Gastrocnemius medialis (tissue), 4 donors: ENCODE data around the gene ACTR3. TPM values are rescaled to one million over a fixed set of nuclear protein-coding genes. Genes with fewer than 3 reads are reported as not detected.
"Not testable (repeated sequence)": the region's sequence is repeated elsewhere in the genome, so short reads cannot be mapped to it uniquely, and the experiment has no call there.

Experiments used
- ATAC-seq, 2 donors: fragments of 150-250 bp; one replicate each; pipeline ENCODE4 v1.9.1; 2016
- DNase-seq, 2 donors: peaks; one replicate each; pipeline ENCODE4 v3.0.0-alpha.2; 2019
- H3K27ac ChIP-seq, 4 donors: fragments of 200-600 bp; sonication (generic); 1 replicate in 1 of 4; 2 replicates in 3 of 4; pipeline ENCODE4 v1.5.1; 2016 to 2018; ENCODE audit warnings: mild to moderate bottlenecking in 2 of 4, moderate library complexity in 1 of 4
- H3K27me3 ChIP-seq, 3 donors: fragments of 200-600 bp; sonication (generic) in 2 of 3; 1 replicate in 1 of 3; 2 replicates in 2 of 3; pipeline versions ENCODE4 v1.5.1 to v1.6.0; 2016 to 2019; ENCODE audit warnings: mild to moderate bottlenecking in 1 of 3, moderate library complexity in 1 of 3
- H3K36me3 ChIP-seq, 2 donors: fragments of 200-600 bp; sonication (generic) in 1 of 2; one replicate each; pipeline ENCODE4 v1.5.1; 2017 to 2018
- H3K4me1 ChIP-seq, 2 donors: fragments of 200-600 bp; sonication (generic) in 1 of 2; one replicate each; pipeline ENCODE4 v1.5.1; 2016 to 2017; ENCODE audit warnings: mild to moderate bottlenecking in 2 of 2
- H3K4me3 ChIP-seq, 4 donors: fragments of 200-600 bp; sonication (generic) in 3 of 4; 1 replicate in 1 of 4; 2 replicates in 3 of 4; pipeline ENCODE4 v1.5.1; 2016 to 2019; ENCODE audit warnings: mild to moderate bottlenecking in 2 of 4
- H3K9me3 ChIP-seq, 3 donors: fragments of 200-600 bp; sonication (generic) in 2 of 3; 1 replicate in 1 of 3; 2 replicates in 2 of 3; pipeline ENCODE4 v1.5.1; 2016 to 2019
- POLR2A ChIP-seq, 2 donors: fragments of 450-650 bp; IDR thresholded peaks; one replicate each; pipeline ENCODE4 v1.6.1; 2017; ENCODE audit warnings: antibody characterized with exemption in 2 of 2, mild to moderate bottlenecking in 2 of 2, moderate library complexity in 2 of 2
- in situ Hi-C, 4 donors: fragments of 200-750 bp; cut with MboI; loops; one replicate each; pipeline versions ENCODE4 v1.15.0 to v1.8.0; 2017; ENCODE audit warnings: low sequenced_read_pairs in 4 of 4
- intact Hi-C: fragments of 100-400 bp; cut with DNase I; formaldehyde crosslinking; loops from one replicate; pipeline ENCODE4 v1.15.1; 2023; ENCODE audit warnings: low total_unique reads
- total RNA-seq, 4 donors: library from RNA; depleted of rRNA; stranded (reverse); fragments of >200 nt; gene quantifications; one replicate each; pipeline versions ENCODE4 v1.1.0 to v1.2.3, GENCODE V29; 2016
- TF ChIP-seq, protein P1 (sequence below), 5 experiments: fragments of 450-650 bp in 3 of 5; fragments of 200-600 bp in 2 of 5; sonication (generic) in 2 of 5; IDR thresholded peaks in 4 of 5; conservative IDR thresholded peaks in 1 of 5; 1 replicate in 4 of 5; 2 replicates in 1 of 5; pipeline ENCODE4 v1.5.1; 2016 to 2019; ENCODE audit warnings: antibody characterized with exemption in 5 of 5, mild to moderate bottlenecking in 3 of 5, moderate library complexity in 3 of 5

The ACTR3 gene
- total RNA-seq, 4 donors from 2014 or later = 39.3 to 75.0 (median 56.6) TPM

DNA sequence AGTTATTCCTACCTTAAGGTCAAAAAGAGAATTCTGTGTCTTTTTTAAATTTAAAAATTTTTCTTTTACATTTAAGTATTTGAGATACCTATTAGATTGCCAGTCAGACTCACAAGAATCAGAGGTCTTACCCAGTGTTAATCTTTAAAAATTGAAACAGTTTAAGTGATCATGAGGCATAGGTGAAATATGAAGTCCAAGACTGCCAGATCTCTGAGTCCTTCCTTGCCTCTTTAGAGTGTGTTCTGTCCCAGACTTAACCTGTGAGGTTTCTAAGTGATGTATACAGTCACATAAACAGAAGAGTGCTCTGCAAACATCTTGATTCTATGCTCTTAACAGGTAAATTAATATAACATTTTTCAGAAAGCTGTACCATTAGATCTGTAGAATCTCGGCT lies 40.6 kb downstream of the ACTR3 start:
- intact Hi-C loops = no loop called here
- in situ Hi-C loops = no loop called here
- no peak overlapping the region for H3K27ac ChIP-seq
- no peak for TF ChIP-seq POLR2A (IDR thresholded peaks at IDR 0.05)
- TF ChIP-seq, protein P1, sequence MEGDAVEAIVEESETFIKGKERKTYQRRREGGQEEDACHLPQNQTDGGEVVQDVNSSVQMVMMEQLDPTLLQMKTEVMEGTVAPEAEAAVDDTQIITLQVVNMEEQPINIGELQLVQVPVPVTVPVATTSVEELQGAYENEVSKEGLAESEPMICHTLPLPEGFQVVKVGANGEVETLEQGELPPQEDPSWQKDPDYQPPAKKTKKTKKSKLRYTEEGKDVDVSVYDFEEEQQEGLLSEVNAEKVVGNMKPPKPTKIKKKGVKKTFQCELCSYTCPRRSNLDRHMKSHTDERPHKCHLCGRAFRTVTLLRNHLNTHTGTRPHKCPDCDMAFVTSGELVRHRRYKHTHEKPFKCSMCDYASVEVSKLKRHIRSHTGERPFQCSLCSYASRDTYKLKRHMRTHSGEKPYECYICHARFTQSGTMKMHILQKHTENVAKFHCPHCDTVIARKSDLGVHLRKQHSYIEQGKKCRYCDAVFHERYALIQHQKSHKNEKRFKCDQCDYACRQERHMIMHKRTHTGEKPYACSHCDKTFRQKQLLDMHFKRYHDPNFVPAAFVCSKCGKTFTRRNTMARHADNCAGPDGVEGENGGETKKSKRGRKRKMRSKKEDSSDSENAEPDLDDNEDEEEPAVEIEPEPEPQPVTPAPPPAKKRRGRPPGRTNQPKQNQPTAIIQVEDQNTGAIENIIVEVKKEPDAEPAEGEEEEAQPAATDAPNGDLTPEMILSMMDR (IDR thresholded peaks at IDR 0.05 in 4 of 5, conservative IDR thresholded peaks at IDR 0.05 in 1 of 5) = no peak
- DNase-seq (no peak), ATAC-seq (no peak)
- no peaks in the 10 kb centered on the region for H3K4me1 ChIP-seq
- H3K9me3 ChIP-seq = no peaks in the 10 kb centered on the region
- H3K36me3 ChIP-seq = peaks cover 0 to 51% of the 10 kb centered on the region in 2 donors
- H3K27me3 ChIP-seq = no peaks in the 10 kb centered on the region
- no peak overlapping the region for H3K4me3 ChIP-seq

DNA sequence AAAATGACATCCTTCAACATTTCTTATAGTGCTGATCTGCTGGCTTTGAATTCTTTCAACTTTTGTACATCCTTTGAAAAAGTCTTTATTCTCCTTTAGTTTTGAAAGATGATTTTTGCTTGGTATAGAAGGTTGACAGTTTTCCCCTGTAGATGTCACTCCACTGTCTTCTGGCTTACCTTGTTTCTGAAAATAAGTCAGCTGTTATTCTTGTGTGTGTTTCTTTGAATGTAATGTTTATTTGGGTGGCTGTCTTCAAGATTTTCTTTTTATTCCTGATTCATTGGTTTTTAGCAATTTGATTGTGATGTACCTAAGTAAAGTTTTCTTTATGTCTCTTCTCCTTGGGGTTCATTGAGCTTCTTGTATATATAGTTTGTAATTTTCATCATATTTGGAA lies 47.6 kb downstream of the ACTR3 start:
- in situ Hi-C loops (no loop called here), intact Hi-C loops (no loop called here)
- H3K27me3 ChIP-seq = no peaks in the 10 kb centered on the region
- no peak overlapping the region for H3K27ac ChIP-seq
- DNase-seq (no peak), ATAC-seq (no peak)
- H3K9me3 ChIP-seq = peaks cover 0 to 5% (median 0%) of the 10 kb centered on the region in 3 donors
- peaks cover 0 to 85% of the 10 kb centered on the region in 2 donors for H3K36me3 ChIP-seq
- H3K4me1 ChIP-seq = no peaks in the 10 kb centered on the region
- TF ChIP-seq, protein P1 (IDR thresholded peaks at IDR 0.05 in 4 of 5, conservative IDR thresholded peaks at IDR 0.05 in 1 of 5) = no peak
- no peak for TF ChIP-seq POLR2A (IDR thresholded peaks at IDR 0.05)
- no peak overlapping the region for H3K4me3 ChIP-seq

DNA sequence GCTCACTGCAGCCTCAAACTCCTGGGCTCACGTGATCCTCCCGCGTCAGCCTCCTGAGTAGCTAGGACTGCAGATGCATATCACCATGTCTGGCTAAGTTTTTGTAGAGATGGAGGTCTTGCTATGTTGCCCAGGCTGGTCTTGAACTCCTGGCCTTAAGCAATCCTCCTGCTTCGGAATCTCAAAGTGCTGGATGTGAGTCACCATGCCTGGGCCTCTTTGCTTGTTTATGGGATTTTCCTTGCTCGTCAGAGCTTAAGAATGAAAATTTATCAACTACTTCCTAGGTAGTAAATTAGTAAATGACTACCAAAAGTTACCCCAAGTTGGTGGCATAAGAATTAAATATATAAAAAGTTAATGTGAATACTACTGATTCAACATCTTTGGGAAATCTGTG lies 51.0 kb downstream of the ACTR3 start:
- DNase-seq (no peak), ATAC-seq (no peak)
- H3K4me1 ChIP-seq = no peaks in the 10 kb centered on the region
- no peaks in the 10 kb centered on the region for H3K27me3 ChIP-seq
- peaks cover 0 to 5% (median 0%) of the 10 kb centered on the region in 3 donors for H3K9me3 ChIP-seq
- peaks cover 2 to 86% of the 10 kb centered on the region in 2 donors for H3K36me3 ChIP-seq
- intact Hi-C loops (no loop called here), in situ Hi-C loops (no loop called here)
- TF ChIP-seq, protein P1 (IDR thresholded peaks at IDR 0.05 in 4 of 5, conservative IDR thresholded peaks at IDR 0.05 in 1 of 5) = no peak
- TF ChIP-seq POLR2A (IDR thresholded peaks at IDR 0.05) = no peak
- H3K4me3 ChIP-seq = no peak overlapping the region
- H3K27ac ChIP-seq = no peak overlapping the region

DNA sequence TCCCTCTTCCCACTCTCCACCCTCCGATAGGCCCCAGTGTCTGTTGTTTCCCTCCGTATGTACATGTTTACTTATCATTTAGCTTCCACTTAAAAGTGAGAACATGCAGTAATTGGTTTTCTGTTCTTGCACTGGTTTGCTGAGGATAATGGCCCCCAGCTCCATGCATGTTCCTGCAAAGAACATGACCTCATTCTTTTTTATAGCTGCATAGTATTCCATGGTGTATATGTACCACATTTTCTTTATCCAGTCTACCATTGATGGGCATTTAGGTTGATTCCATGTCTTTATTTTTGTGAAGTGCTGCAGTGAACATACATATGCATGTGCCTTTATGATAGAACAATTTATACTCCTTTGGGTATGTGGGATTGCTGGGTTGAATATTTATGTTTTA lies 55.9 kb downstream of the ACTR3 start:
- H3K27me3 ChIP-seq, H3K4me3 ChIP-seq, intact Hi-C loops, H3K27ac ChIP-seq, ATAC-seq, DNase-seq, H3K4me1 ChIP-seq, H3K9me3 ChIP-seq, in situ Hi-C loops: not testable (repeated sequence)
- peaks cover 4 to 86% of the 10 kb centered on the region in 2 donors for H3K36me3 ChIP-seq

DNA sequence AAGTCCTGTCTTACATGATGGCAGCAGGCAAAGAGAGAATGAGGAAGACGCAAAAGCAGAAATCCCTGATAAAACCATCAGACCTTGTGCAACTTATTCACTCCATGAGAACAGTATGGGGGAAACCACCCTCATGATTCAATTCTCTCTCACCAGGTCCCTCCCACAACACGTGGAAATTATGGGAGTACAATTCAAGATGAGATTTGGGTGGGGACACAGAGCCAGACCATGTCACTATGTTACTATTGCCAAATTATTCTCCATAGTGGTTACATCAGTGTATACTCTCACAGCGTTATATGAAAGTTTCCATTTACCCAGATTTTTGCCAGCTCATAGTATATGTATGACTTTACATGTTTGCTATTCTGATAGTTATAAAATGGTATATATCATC lies 61.0 kb downstream of the ACTR3 start:
- H3K27ac ChIP-seq, intact Hi-C loops, DNase-seq, H3K4me1 ChIP-seq, in situ Hi-C loops, H3K27me3 ChIP-seq, H3K4me3 ChIP-seq, ATAC-seq, H3K9me3 ChIP-seq: not testable (repeated sequence)
- H3K36me3 ChIP-seq = peaks cover 2 to 86% of the 10 kb centered on the region in 2 donors

DNA sequence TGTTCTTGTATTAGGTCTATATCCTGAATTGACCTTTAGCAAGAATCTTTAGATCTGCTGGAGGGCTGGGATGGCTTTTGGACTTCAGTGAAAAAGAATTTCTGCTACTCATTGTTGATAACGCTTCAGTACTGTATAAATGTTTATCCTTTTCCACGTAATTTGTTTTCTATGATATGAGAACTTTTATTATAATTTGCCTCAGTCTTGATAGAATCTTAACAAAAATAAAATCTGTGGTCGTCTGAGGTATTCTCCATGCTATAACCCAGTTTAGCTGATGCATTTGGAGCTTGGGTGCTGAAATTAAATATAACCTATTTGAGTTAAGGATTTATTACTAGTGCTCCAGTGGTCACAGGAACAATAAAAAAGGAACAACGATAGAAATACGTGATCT lies 71.1 kb downstream of the ACTR3 start:
- Histone ChIP-seq H3K27ac (no peak overlapping the region), H3K9me3 (no peaks in the 10 kb centered on the region), H3K4me1 (peaks cover 4 to 7% of the 10 kb centered on the region in 2 donors), H3K27me3 (no peaks in the 10 kb centered on the region), H3K4me3 (no peak overlapping the region), H3K36me3 (peaks cover 0 to 15% of the 10 kb centered on the region in 2 donors)
- intact Hi-C loops = no loop called here
- ATAC-seq = no peak
- TF ChIP-seq POLR2A (IDR thresholded peaks at IDR 0.05) = no peak
- TF ChIP-seq, protein P1 (IDR thresholded peaks at IDR 0.05 in 4 of 5, conservative IDR thresholded peaks at IDR 0.05 in 1 of 5) = no peak
- no peak for DNase-seq
- in situ Hi-C loops = no loop called here
